ENCODE results near the gene BCLAF1. TPM values are rescaled to one million over a fixed set of nuclear protein-coding genes. Genes with fewer than 3 reads are reported as not detected.

Gene BCLAF1
- total and polyA plus RNA-seq, 9 of the 15 experiments (the other 6 are each of a cell fraction or from before 2014, with no cell fraction given) = 65.4 to 286 (median 165) TPM

GRCh38 chr6:136249811-136250685 lies 39.6 kb downstream of the BCLAF1 start, which contains the start of gene MTFR2 (continued):
- TF ChIP-seq ZBTB2 (IDR thresholded peaks at IDR 0.05) (0 out of 2 replicates have a peak, but pooled peaks have one; percentile 48), MEIS2 (IDR thresholded peaks at IDR 0.05; ENCODE audit: partially characterized antibody) (peak; percentile 57), ZHX1 (conservative IDR thresholded peaks at IDR 0.05; ENCODE audit: low read length) (peak; percentile 71; the same call in 1 of the 2 replicates), PATZ1 (CRISPR knock-in tag; IDR thresholded peaks at IDR 0.05; ENCODE audit: borderline replicate concordance) (0 out of 2 replicates have a peak, but pooled peaks have one; percentile 75), ARID2 (IDR thresholded peaks at IDR 0.05) (no peak), ZNF318 (IDR thresholded peaks at IDR 0.05; ENCODE audit: borderline replicate concordance in 1 of 2, low read depth in 1 of 2) (no peak), YBX1 (IDR thresholded peaks at IDR 0.05) (no peak), RFX5 (IDR thresholded peaks at IDR 0.05; ENCODE audit: low read depth, low read length) (peak; percentile 44; the same call in 1 of the 2 replicates), KLF16 (IDR thresholded peaks at IDR 0.05) (0 out of 2 replicates have a peak, but pooled peaks have one; percentile 2), RBM34 (IDR thresholded peaks at IDR 0.05; ENCODE audit: borderline replicate concordance, insufficient read depth, low read length) (no peak), TSC22D4 (tag; IDR thresholded peaks at IDR 0.05) (no peak)
